DMS114 treated with DMSO at 0.1 percent for 48 hours (cell line): Measurements from ENCODE around the gene LRCH1.
A peak's percentile ranks its signal among the peaks of the same experiment; 100 is the strongest.

Experiments used
- DNase-seq: peaks from one replicate; lab custom pipeline; 2025; ENCODE audit not compliant: unreplicated experiment; lab: John Stamatoyannopoulos, UW

Gene LRCH1

GRCh38 chr13:46795321-46795720 lies 242.4 kb downstream of the LRCH1 start:
- no peak for DNase-seq

- no peak for DNase-seq
Observed at GRCh38 chr13:46796129-46796514, 243.2 kb downstream of the LRCH1 start.

- DNase-seq, result peak; percentile 81
Observed at GRCh38 chr13:46796515-46797474, 243.8 kb downstream of the LRCH1 start, which contains the start of gene ESD. TSS of gene ESD (minus strand) at chr13:46797161. CDS start at chr13:46791413, 5,748 bp downstream.

GRCh38 chr13:46797501-46798237 lies 244.7 kb downstream of the LRCH1 start:
- peak; percentile 37 for DNase-seq

GRCh38 chr13:46799139-46799538 lies 246.2 kb downstream of the LRCH1 start:
- DNase-seq, result no peak

GRCh38 chr13:46801858-46802257 lies 248.9 kb downstream of the LRCH1 start:
- DNase-seq, result no peak
